Measurements from ENCODE around the gene TCAIM.
"Not testable (repeated sequence)": the region's sequence is repeated elsewhere in the genome, so short reads cannot be mapped to it uniquely, and the experiment has no call there.

Gene TCAIM

GRCh38 chr3:44338010-44338827 is at the start of gene TCAIM:
TSS of gene TCAIM (plus strand) at chr3:44338766. CDS start at chr3:44354783, 16,017 bp downstream.
- peak; percentile 100 for DNase-seq

- no peak for DNase-seq
Observed at GRCh38 chr3:44289882-44290462, 48.6 kb upstream of the TCAIM start.

GRCh38 chr3:44292276-44292675 is 46.3 kb upstream of the TCAIM start:
- no peak for DNase-seq

- no peak for DNase-seq
Observed at GRCh38 chr3:44292947-44293346, 45.6 kb upstream of the TCAIM start.

GRCh38 chr3:44297255-44297654 is 41.3 kb upstream of the TCAIM start:
- DNase-seq, result no peak

GRCh38 chr3:44301746-44302145 is 36.8 kb upstream of the TCAIM start:
- DNase-seq, result no peak

GRCh38 chr3:44309500-44309899 is 29.1 kb upstream of the TCAIM start:
- DNase-seq, result no peak

GRCh38 chr3:44318891-44319311 is 19.7 kb upstream of the TCAIM start:
- DNase-seq, result no peak

- no peak for DNase-seq
Observed at GRCh38 chr3:44321335-44321734, 17.2 kb upstream of the TCAIM start.

GRCh38 chr3:44323341-44323955 is 15.1 kb upstream of the TCAIM start:
- DNase-seq, result peak; percentile 19

- no peak for DNase-seq
Observed at GRCh38 chr3:44324584-44324983, 14.0 kb upstream of the TCAIM start.

- no peak for DNase-seq
Observed at GRCh38 chr3:44326019-44326418, 12.5 kb upstream of the TCAIM start.

GRCh38 chr3:44326515-44326914 is 12.1 kb upstream of the TCAIM start:
- DNase-seq, result no peak

- DNase-seq, result no peak
Observed at GRCh38 chr3:44329946-44330345, 8.6 kb upstream of the TCAIM start.

GRCh38 chr3:44330444-44330843 is 8.1 kb upstream of the TCAIM start:
- DNase-seq, result no peak

- no peak for DNase-seq
Observed at GRCh38 chr3:44334326-44334725, 4.2 kb upstream of the TCAIM start.

- no peak for DNase-seq
Observed at GRCh38 chr3:44337248-44337785, 1.2 kb upstream of the TCAIM start.

GRCh38 chr3:44338828-44339127 is 212 bp downstream of the TCAIM start:
- no peak for DNase-seq

GRCh38 chr3:44339181-44340057 is 853 bp downstream of the TCAIM start:
- peak; percentile 12 for DNase-seq

- DNase-seq, result peak; percentile 10
Observed at GRCh38 chr3:44340058-44340395, 1.5 kb downstream of the TCAIM start.

- no peak for DNase-seq
Observed at GRCh38 chr3:44342176-44342790, 3.7 kb downstream of the TCAIM start.

GRCh38 chr3:44343421-44343820 is 4.9 kb downstream of the TCAIM start:
- no peak for DNase-seq

GRCh38 chr3:44346590-44346989 is 8.0 kb downstream of the TCAIM start:
- not testable (repeated sequence) for DNase-seq
